BE2C (cell line): ENCODE measurements around the gene LAMC2.

Source experiments
- DNase-seq: peaks from one replicate; pipeline ENCODE4 v3.0.0-alpha.2; 2020
- H3K27me3 ChIP-seq: fragments of 250-450 bp; sonication (Bioruptor Pico); 2 replicates; pipeline ENCODE4 v1.5.1; 2020; ENCODE audit warnings: mild to moderate bottlenecking
- H3K36me3 ChIP-seq: fragments of 250-450 bp; sonication (Bioruptor Pico); 2 replicates; pipeline ENCODE4 v1.5.1; 2020; ENCODE audit warnings: mild to moderate bottlenecking
- H3K4me1 ChIP-seq: fragments of 250-450 bp; sonication (Bioruptor Pico); 2 replicates; pipeline ENCODE4 v1.5.1; 2020
- H3K4me3 ChIP-seq: 2 replicates; pipeline ENCODE4 v1.5.1; 2011; ENCODE audit warnings: low read depth, low read length
- H3K9me3 ChIP-seq: fragments of 250-450 bp; sonication (Bioruptor Pico); 2 replicates; pipeline ENCODE4 v1.5.1; 2020
- TF ChIP-seq, protein P1 (sequence below): IDR thresholded peaks from 2 replicates; pipeline ENCODE4 v1.5.1; 2012; ENCODE audit warnings: mild to moderate bottlenecking, low read depth, low read length

The LAMC2 gene

DNA sequence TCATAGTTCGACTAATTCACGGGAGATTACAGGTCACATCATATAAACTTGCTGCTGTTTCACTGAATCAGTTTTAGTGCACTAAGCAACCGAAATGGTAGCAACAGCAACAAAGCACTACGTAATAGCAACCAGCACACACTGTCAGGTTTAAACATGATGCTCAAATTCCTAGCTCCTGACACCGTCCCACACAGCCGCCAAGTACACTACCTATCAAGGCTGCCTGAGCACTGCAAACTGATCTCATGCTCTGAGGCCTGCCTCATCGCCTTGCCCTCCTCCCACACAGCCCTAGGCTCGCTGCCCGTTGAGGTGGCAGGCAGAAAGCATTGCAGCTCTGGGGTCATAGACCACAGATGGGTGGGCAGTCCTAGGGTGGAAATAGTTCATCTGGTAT, 12.4 kb downstream of the LAMC2 start:
- Histone ChIP-seq H3K36me3 (no peaks in the 10 kb centered on the region), H3K4me3 (no peak overlapping the region), H3K9me3 (no peaks in the 10 kb centered on the region), H3K27me3 (no peaks in the 10 kb centered on the region), H3K4me1 (no peaks in the 10 kb centered on the region)
- no peak for DNase-seq
- TF ChIP-seq, protein P1, sequence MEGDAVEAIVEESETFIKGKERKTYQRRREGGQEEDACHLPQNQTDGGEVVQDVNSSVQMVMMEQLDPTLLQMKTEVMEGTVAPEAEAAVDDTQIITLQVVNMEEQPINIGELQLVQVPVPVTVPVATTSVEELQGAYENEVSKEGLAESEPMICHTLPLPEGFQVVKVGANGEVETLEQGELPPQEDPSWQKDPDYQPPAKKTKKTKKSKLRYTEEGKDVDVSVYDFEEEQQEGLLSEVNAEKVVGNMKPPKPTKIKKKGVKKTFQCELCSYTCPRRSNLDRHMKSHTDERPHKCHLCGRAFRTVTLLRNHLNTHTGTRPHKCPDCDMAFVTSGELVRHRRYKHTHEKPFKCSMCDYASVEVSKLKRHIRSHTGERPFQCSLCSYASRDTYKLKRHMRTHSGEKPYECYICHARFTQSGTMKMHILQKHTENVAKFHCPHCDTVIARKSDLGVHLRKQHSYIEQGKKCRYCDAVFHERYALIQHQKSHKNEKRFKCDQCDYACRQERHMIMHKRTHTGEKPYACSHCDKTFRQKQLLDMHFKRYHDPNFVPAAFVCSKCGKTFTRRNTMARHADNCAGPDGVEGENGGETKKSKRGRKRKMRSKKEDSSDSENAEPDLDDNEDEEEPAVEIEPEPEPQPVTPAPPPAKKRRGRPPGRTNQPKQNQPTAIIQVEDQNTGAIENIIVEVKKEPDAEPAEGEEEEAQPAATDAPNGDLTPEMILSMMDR = no peak

- no peak overlapping the region for H3K4me3 ChIP-seq
- no peaks in the 10 kb centered on the region for H3K27me3 ChIP-seq
- DNase-seq = no peak
- no peaks in the 10 kb centered on the region for H3K4me1 ChIP-seq
- TF ChIP-seq, protein P1 = no peak
- H3K36me3 ChIP-seq = no peaks in the 10 kb centered on the region
- H3K9me3 ChIP-seq = no peaks in the 10 kb centered on the region
Measured at GRCh38 chr1:183199304-183199703, 13.2 kb downstream of the LAMC2 start.

GRCh38 chr1:183200451-183200850, 14.4 kb downstream of the LAMC2 start:
- TF ChIP-seq, protein P1 = no peak
- H3K4me3 ChIP-seq = no peak overlapping the region
- H3K4me1 ChIP-seq = no peaks in the 10 kb centered on the region
- no peak for DNase-seq
- H3K9me3 ChIP-seq = no peaks in the 10 kb centered on the region
- H3K36me3 ChIP-seq = no peaks in the 10 kb centered on the region
- H3K27me3 ChIP-seq = no peaks in the 10 kb centered on the region

- DNase-seq = no peak
- TF ChIP-seq, protein P1 = no peak
- no peaks in the 10 kb centered on the region for H3K36me3 ChIP-seq
- no peaks in the 10 kb centered on the region for H3K4me1 ChIP-seq
- no peaks in the 10 kb centered on the region for H3K9me3 ChIP-seq
- H3K4me3 ChIP-seq = no peak overlapping the region
- no peaks in the 10 kb centered on the region for H3K27me3 ChIP-seq
Measured at GRCh38 chr1:183203094-183203493, 17.0 kb downstream of the LAMC2 start.

GRCh38 chr1:183205196-183205781, 19.2 kb downstream of the LAMC2 start:
- TF ChIP-seq, protein P1 = no peak
- no peak for DNase-seq
- H3K27me3 ChIP-seq = no peaks in the 10 kb centered on the region
- no peaks in the 10 kb centered on the region for H3K4me1 ChIP-seq
- H3K4me3 ChIP-seq = no peak overlapping the region
- no peaks in the 10 kb centered on the region for H3K9me3 ChIP-seq
- H3K36me3 ChIP-seq = no peaks in the 10 kb centered on the region

DNA sequence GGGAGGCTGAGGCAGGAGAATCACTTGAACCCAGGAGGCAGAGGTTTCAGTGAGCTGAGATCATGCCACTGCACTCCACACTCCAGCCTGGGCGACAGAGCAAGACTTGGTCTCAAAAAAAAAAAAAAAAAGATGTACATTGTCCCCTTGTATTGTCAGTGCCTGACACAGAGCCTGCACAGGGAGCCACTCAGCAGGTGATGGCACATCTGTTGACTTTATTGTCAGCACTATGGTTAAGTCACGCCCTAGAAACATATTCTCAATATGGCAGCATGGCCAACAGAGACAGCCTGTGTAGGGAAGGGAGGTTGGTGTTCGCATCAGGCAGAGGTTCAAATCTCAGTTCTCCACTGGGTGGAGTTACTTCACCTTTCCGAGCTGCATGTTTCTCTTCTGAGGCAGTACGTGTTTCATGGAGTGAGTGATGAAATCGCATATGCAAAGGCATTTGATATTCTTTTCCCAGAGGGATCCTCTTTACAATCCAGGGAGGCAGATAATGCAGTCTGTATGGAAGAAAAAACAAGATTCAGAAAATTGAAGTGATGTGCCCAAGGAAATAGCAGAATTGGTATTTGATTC, 20.6 kb downstream of the LAMC2 start:
- no peak overlapping the region for H3K4me3 ChIP-seq
- TF ChIP-seq, protein P1 = no peak
- H3K36me3 ChIP-seq = no peaks in the 10 kb centered on the region
- H3K9me3 ChIP-seq = no peaks in the 10 kb centered on the region
- DNase-seq = no peak
- H3K4me1 ChIP-seq = no peaks in the 10 kb centered on the region
- H3K27me3 ChIP-seq = no peaks in the 10 kb centered on the region
